AG04449 (cell line): ENCODE data around the gene EMC10.

ENCODE experiments used
- CTCF ChIA-PET: fragments of 350-600 bp; formaldehyde crosslinking; extraction: SDS; loops from one replicate; lab custom pipeline; 2021; ENCODE audit warnings: antibody characterized with exemption; lab: Yijun Ruan, JAX
- POLR2A ChIA-PET: fragments of 400-600, 350-600 bp; formaldehyde crosslinking; extraction: SDS; loops from one replicate; lab custom pipeline; 2020; ENCODE audit warnings: antibody characterized with exemption, inconsistent platforms; lab: Yijun Ruan, JAX
- DNase-seq: peaks from one replicate; pipeline ENCODE4 v3.0.0-alpha.2; 2010; ENCODE audit warnings: low read depth, low spot score
- H3K4me3 ChIP-seq: 2 replicates; pipeline ENCODE4 v1.5.1; 2011; ENCODE audit warnings: low read depth, mild to moderate bottlenecking, control low read depth, low read length
- TF ChIP-seq, protein P1 (sequence below): IDR thresholded peaks from one replicate; pipeline ENCODE4 v1.5.1; 2011; ENCODE audit warnings: mild to moderate bottlenecking, moderate library complexity, low read length, control low read depth, inconsistent platforms; ENCODE audit not compliant: insufficient read depth; ENCODE audit errors: missing control alignments

Gene EMC10

DNA sequence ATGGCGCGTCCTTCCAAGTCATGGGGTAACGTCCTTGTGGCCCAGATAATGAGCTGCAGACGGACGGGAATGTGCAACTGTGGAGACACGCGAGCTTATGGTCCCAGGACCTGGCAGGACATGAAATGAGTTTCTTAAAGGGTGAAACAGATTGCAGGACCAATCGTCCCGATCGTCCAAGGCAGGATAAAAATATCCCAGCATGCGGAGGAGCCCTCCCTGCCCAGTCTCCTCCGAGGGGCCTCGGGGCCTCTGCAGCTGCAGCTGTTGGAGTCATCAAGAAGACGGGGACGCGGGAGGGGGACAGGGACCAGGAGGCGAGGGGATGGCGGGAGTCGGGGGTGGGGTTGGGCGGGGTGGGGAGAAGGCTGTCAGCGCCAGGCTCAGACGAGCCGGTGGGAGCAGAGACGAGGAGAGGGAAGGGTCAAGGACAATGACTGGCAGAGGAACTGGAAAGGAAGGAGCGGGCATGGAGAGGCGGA is 14.7 kb downstream of the EMC10 start:
- no peak for DNase-seq
- TF ChIP-seq, protein P1, sequence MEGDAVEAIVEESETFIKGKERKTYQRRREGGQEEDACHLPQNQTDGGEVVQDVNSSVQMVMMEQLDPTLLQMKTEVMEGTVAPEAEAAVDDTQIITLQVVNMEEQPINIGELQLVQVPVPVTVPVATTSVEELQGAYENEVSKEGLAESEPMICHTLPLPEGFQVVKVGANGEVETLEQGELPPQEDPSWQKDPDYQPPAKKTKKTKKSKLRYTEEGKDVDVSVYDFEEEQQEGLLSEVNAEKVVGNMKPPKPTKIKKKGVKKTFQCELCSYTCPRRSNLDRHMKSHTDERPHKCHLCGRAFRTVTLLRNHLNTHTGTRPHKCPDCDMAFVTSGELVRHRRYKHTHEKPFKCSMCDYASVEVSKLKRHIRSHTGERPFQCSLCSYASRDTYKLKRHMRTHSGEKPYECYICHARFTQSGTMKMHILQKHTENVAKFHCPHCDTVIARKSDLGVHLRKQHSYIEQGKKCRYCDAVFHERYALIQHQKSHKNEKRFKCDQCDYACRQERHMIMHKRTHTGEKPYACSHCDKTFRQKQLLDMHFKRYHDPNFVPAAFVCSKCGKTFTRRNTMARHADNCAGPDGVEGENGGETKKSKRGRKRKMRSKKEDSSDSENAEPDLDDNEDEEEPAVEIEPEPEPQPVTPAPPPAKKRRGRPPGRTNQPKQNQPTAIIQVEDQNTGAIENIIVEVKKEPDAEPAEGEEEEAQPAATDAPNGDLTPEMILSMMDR = no peak
- H3K4me3 ChIP-seq = no peak overlapping the region
- ChIA-PET POLR2A (no interaction called here), CTCF (interaction anchor here (1.2 kb wide), 1 partner anchor 134 kb away, joined by 3 read pairs; no protein-coding TSS in a partner anchor)

DNA sequence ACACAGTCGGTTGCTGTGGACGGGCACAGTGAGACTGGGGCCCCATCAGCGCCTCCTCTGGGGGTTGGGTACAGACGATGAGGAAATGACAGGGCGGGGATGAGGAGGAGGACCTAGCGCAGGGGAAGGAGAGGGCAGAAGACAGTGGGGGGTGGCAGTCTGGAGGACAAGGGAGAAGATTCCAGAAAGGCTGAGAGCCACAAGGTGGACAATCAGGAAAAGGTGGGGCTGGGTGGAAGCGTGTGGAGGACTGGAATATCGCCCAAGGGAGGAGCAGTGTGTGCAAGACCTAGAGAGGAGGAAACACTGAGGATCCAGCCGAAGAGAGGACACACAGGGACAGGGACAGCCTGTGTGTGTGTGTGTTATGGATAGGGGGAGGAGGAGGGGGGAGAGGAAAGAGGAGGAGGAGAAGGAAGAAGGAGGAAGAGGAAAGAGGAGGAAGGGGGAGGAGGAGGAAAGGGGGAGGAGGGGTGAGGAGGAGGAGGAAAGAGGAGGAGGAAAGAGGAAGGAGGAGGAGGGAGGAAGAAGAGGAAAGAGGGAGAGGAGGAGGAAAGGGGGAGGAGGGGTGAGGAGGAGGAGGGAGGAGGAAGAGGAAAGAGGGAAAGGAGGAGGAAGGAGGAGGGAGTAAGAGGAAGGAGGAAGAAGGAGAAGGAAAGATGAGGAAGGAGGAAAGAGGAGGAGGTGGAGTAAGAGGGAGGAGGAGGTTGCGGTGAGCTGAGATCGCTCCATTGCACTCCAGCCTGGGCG is 16.2 kb downstream of the EMC10 start:
- ChIA-PET POLR2A (no interaction called here), CTCF (no interaction called here)
- no peak overlapping the region for H3K4me3 ChIP-seq
- no peak for DNase-seq
- TF ChIP-seq, protein P1 = no peak

DNA sequence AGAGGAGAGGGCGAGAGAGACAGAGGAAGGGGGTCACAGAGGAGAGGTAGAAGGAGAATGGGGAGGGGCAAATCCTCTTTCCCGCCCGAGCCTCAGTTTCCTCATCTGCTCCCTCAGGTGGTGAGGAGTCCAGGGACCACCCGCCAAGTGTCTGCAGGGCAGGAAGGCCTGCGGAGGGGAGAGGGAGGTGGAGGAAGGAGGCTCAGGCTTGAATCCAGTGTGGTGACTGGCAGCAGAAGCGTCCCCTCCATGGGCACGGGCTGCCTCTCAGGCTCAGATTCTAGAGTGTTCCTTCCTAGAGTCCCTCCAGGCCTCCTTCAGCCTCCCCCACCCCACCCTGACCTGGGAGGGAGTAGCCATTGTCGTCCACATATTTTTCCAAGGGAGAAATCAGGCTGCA is 16.9 kb downstream of the EMC10 start:
- DNase-seq = no peak
- POLR2A ChIA-PET = no interaction called here
- TF ChIP-seq, protein P1 = no peak
- H3K4me3 ChIP-seq = no peak overlapping the region
- CTCF ChIA-PET = no interaction called here

DNA sequence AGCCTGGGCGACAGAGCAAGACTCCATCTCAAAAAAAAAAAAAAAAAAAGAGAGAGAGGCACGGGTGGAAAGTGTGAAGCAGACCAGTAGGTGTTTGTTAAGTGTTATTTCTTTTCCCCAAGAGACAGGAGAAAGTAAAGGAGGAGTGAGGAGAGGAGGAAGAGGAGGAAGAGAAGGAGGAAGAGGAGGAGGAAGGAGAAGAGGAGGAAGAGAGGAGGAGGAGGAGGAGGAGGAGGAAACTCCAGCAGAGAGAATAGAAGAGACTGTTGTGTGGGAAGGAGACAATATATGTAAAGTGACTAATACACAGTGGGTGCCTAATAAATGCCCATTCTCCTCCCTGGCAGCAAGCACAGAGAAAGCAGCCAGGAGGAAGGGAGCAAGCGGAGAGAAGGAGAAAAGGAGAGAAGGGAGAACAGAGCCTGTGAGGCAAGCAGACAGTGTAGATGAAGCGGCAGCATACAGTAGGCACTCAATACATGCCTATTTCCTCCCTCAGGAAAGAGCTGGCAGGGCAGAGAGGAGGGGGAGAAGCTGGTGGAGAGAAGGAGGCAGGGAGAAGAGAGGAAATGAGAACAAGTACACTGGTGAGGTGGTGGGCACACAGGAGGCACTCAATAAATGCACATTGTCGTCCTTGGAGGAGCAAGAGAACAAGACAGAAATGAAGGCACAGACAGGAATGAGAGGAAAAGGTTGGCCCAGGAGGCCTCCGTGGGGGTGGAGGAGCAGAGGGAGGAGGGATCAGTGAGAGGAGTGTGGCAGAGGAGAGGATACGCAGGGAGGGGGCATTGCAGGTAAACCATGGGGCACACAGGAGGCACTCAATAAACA is 18.1 kb downstream of the EMC10 start:
- TF ChIP-seq, protein P1 = no peak
- DNase-seq = no peak
- H3K4me3 ChIP-seq = no peak overlapping the region
- ChIA-PET POLR2A (no interaction called here), CTCF (no interaction called here)

DNA sequence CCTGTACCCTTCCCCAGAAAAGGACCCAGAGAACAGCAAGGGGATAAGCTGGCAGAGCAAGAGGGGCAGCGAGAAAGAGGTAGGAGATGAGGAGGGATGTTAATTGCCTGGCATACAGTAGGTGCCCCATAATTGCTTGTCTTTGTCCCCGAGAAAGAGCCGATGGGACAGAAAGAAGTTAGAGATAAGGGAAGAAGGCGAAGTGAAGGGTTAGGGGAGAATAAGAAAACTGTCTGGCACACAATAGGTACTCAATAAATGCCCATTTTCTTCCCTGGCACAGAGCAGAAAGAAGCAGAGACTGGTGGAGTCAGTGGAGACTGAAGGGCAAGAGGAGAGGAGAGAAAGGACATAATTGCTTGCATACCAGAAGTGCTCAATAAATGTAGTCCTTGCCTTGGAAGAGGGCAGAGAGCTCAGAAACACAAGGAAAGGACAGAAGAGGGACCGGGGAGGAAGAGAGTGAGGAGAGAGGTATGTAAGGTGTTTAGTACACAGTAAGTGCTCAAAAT is 18.8 kb downstream of the EMC10 start:
- H3K4me3 ChIP-seq = no peak overlapping the region
- POLR2A ChIA-PET = no interaction called here
- DNase-seq = no peak
- CTCF ChIA-PET = no interaction called here
- TF ChIP-seq, protein P1 = no peak
